Lung (tissue), 12 donors: ENCODE measurements around the gene RTN1. TPM values are rescaled to one million over a fixed set of nuclear protein-coding genes. Genes with fewer than 3 reads are reported as not detected.

Source experiments
- ATAC-seq: fragments of 200-7000 bp; cut with Tn5 transposase; one replicate; pipeline ENCODE4 v1.9.1; 2020; ENCODE audit warnings: moderate number of reproducible peaks; ENCODE audit not compliant: insufficient read depth, low FRiP score
- DNase-seq, 3 donors: peaks; one replicate each; pipeline ENCODE4 v3.0.0-alpha.2; 2013 to 2017
- H3K27ac ChIP-seq, 2 donors: one replicate each; pipeline ENCODE4 v1.5.1; 2013; ENCODE audit warnings: mild to moderate bottlenecking in 2 of 2, moderate library complexity in 2 of 2, control low read depth in 1 of 2, inconsistent platforms in 1 of 2, low read depth in 1 of 2, low read length in 1 of 2
- H3K27me3 ChIP-seq, 3 donors: one replicate each; pipeline ENCODE4 v1.5.1; 2013; ENCODE audit warnings: low read length in 2 of 3; ENCODE audit not compliant: control insufficient read depth in 3 of 3, insufficient read depth in 3 of 3
- H3K36me3 ChIP-seq, 4 donors: one replicate each; pipeline ENCODE4 v1.5.1; 2013; ENCODE audit warnings: low read length in 4 of 4, mild to moderate bottlenecking in 1 of 4, moderate library complexity in 1 of 4; ENCODE audit not compliant: control insufficient read depth in 4 of 4, insufficient read depth in 4 of 4
- H3K4me1 ChIP-seq, 5 donors: one replicate each; pipeline ENCODE4 v1.5.1; 2013; ENCODE audit warnings: low read length in 5 of 5, mild to moderate bottlenecking in 2 of 5, moderate library complexity in 1 of 5; ENCODE audit not compliant: control insufficient read depth in 5 of 5, insufficient read depth in 5 of 5
- H3K4me3 ChIP-seq: one replicate; pipeline ENCODE4 v1.5.1; 2013; ENCODE audit warnings: mild to moderate bottlenecking, control low read depth, moderate library complexity
- H3K9ac ChIP-seq, 2 donors: one replicate each; pipeline ENCODE4 v1.5.1; 2013; ENCODE audit warnings: low read length in 2 of 2, control low read depth in 1 of 2; ENCODE audit not compliant: insufficient read depth in 1 of 2
- H3K9me3 ChIP-seq, 4 donors: one replicate each; pipeline ENCODE4 v1.5.1; 2013; ENCODE audit warnings: low read length in 3 of 4, mild to moderate bottlenecking in 1 of 4, moderate library complexity in 1 of 4; ENCODE audit not compliant: control insufficient read depth in 4 of 4, insufficient read depth in 3 of 4
- CTCF ChIP-seq: IDR thresholded peaks from 2 replicates; pipeline ENCODE4 v1.5.1; 2012; ENCODE audit warnings: mild to moderate bottlenecking; ENCODE audit errors: control extremely low read depth, extremely low read depth
- WGBS, 2 donors: extraction: QIAGEN DNeasy Blood & Tissue Kit; methylation state at CpG; one replicate each; pipeline ENCODE4 v1.1.7; 2013; 5-methylcytosine and 5-hydroxymethylcytosine counted together
- polyA plus RNA-seq, 2 donors: library from polyadenylated mRNA; stranded (reverse); fragments of 200-250 nt; gene quantifications; one replicate each; pipeline ENCODE4 v1.2.1, GENCODE V29; 2013
- total RNA-seq, 2 donors: library from RNA; depleted of rRNA in 1 of 2; stranded (reverse); fragments of >200 nt in 1 of 2; gene quantifications; one replicate each; pipeline ENCODE4 v1.2.1, GENCODE V29; 2014 to 2021
- donor health status: control.
- donor health status: control.
- donor health status: Bipolar disorder and iron deficiency.
- donor health status: healthy.
- donor health status: DM: yes; HTN: yes; CAD: no.

The RTN1 gene
- total and polyA plus RNA-seq, 4 donors: 2.4 to 9.0 (median 6.9) TPM

DNA sequence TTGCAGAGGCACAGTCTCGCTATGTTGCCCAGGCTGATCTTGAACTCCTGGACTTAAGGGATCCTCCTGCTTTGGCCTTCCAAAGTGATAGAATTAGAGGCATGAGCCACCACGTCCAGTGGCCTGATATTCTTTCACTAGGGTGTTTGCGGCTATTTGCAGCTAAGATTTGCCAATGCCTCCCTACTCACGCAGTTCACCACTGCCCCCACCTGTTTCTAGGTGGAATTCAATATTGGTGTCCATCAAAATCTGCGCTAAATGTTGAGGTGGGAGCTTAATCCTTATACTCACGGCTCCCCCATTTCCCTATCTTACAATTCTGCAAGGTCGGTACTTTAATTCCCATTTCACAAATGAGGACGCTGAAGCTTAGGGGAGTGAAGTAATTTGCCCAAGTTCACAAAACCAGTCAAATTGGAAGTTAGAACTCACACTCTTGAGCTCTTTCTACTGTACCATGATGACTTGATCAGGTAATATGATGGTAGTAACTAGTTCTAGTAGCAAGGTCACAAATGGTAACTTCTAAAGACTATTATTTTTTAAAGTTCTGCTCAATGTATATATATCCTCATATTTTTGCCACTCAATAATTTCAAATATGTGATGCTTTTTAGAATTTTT is 27.3 kb upstream of the RTN1 start:
- no peaks in the 10 kb centered on the region for H3K36me3 ChIP-seq
- H3K27ac ChIP-seq: no peak overlapping the region
- DNase-seq (peak; percentile 10 to 39 (median 21)), ATAC-seq (no peak)
- H3K9ac ChIP-seq: no peak overlapping the region
- H3K4me1 ChIP-seq: no peaks in the 10 kb centered on the region
- 33 to 39% methylated on average over 8 of the region's 8 CpGs for WGBS, 2 donors
- H3K27me3 ChIP-seq: no peaks in the 10 kb centered on the region
- no peak overlapping the region for H3K4me3 ChIP-seq
- no peak for TF ChIP-seq CTCF
- peaks cover 0 to 7% (median 0%) of the 10 kb centered on the region in 4 donors for H3K9me3 ChIP-seq

- Histone ChIP-seq H3K9me3 (no peaks in the 10 kb centered on the region), H3K9ac (no peak overlapping the region), H3K4me3 (no peak overlapping the region), H3K4me1 (no peaks in the 10 kb centered on the region), H3K36me3 (no peaks in the 10 kb centered on the region), H3K27ac (no peak overlapping the region), H3K27me3 (no peaks in the 10 kb centered on the region)
- WGBS, 2 donors: 37 to 44% methylated on average over 1 of the region's 1 CpG
- TF ChIP-seq CTCF: no peak
- no peak for ATAC-seq
- no peak for DNase-seq
Measured at GRCh38 chr14:59895721-59896120, 25.1 kb upstream of the RTN1 start.

- Histone ChIP-seq H3K9me3 (peaks cover 0 to 2% (median 0%) of the 10 kb centered on the region in 4 donors), H3K27ac (no peak overlapping the region), H3K9ac (no peak overlapping the region), H3K36me3 (no peaks in the 10 kb centered on the region), H3K27me3 (no peaks in the 10 kb centered on the region), H3K4me1 (no peaks in the 10 kb centered on the region), H3K4me3 (no peak overlapping the region)
- DNase-seq: peak in 1 of 3 donors; percentile 20
- no peak for ATAC-seq
- TF ChIP-seq CTCF: no peak
- 59 to 75% methylated on average over 2 of the region's 2 CpGs for WGBS, 2 donors
Measured at GRCh38 chr14:59890676-59891075, 20.1 kb upstream of the RTN1 start.

- H3K9ac ChIP-seq: no peak overlapping the region
- no peak overlapping the region for H3K27ac ChIP-seq
- H3K4me3 ChIP-seq: no peak overlapping the region
- no peak for TF ChIP-seq CTCF
- H3K4me1 ChIP-seq: no peaks in the 10 kb centered on the region
- H3K36me3 ChIP-seq: no peaks in the 10 kb centered on the region
- DNase-seq (no peak), ATAC-seq (no peak)
- peaks cover 0 to 10% (median 3%) of the 10 kb centered on the region in 4 donors for H3K9me3 ChIP-seq
- WGBS, 2 donors: 62 to 69% methylated on average over 1 of the region's 1 CpG
- no peaks in the 10 kb centered on the region for H3K27me3 ChIP-seq
Measured at GRCh38 chr14:59882957-59883356, 12.4 kb upstream of the RTN1 start.
